HL-60 (cell line): Measurements from ENCODE around the gene WAPL.

ENCODE experiments used
- DNase-seq, 2 experiments: peaks; one replicate each; pipeline ENCODE4 v3.0.0-alpha.2; 2010 to 2020; ENCODE audit warnings: low read depth in 1 of 2, low spot score in 1 of 2
- H3K27ac ChIP-seq: fragments of 250-450 bp; sonication (Bioruptor Pico); replicated peaks from 2 replicates; pipeline ENCODE4 v1.5.1; 2020; ENCODE audit warnings: mild to moderate bottlenecking, moderate library complexity
- H3K27me3 ChIP-seq: fragments of 250-450 bp; sonication (Bioruptor Pico); 2 replicates; pipeline ENCODE4 v1.5.1; 2021; ENCODE audit warnings: mild to moderate bottlenecking, moderate library complexity; ENCODE audit not compliant: insufficient read depth, poor library complexity, severe bottlenecking
- H3K4me3 ChIP-seq: replicated peaks from 2 replicates; pipeline ENCODE4 v1.5.1; 2011; ENCODE audit warnings: mild to moderate bottlenecking, control low read depth, low read length; ENCODE audit not compliant: insufficient read depth
- CTCF ChIP-seq: IDR thresholded peaks from one replicate; pipeline ENCODE4 v1.5.1; 2011; ENCODE audit warnings: low read length, control low read depth, inconsistent platforms; ENCODE audit not compliant: insufficient read depth
- GABPA ChIP-seq: IDR thresholded peaks from 2 replicates; pipeline ENCODE4 v1.6.1; 2012; ENCODE audit warnings: low read depth
- POLR2AphosphoS5 ChIP-seq: IDR thresholded peaks from 2 replicates; pipeline ENCODE4 v1.6.1; 2012; ENCODE audit warnings: low read depth
- REST ChIP-seq: IDR thresholded peaks from 2 replicates; pipeline ENCODE4 v1.6.1; 2012; ENCODE audit warnings: low read depth; ENCODE audit not compliant: insufficient replicate concordance
- SPI1 ChIP-seq: IDR thresholded peaks from 2 replicates; pipeline ENCODE4 v1.6.1; 2012; ENCODE audit warnings: low read depth, mild to moderate bottlenecking, borderline replicate concordance

WAPL gene

GRCh38 chr10:86483664-86484063, 37.9 kb downstream of the WAPL start:
- Histone ChIP-seq H3K4me3 (no peak overlapping the region), H3K27ac (no peak overlapping the region), H3K27me3 (no peaks in the 10 kb centered on the region)
- TF ChIP-seq POLR2AphosphoS5: no peak
- DNase-seq: no peak

- no peak for DNase-seq
- H3K27me3 ChIP-seq: no peaks in the 10 kb centered on the region
- no peak overlapping the region for H3K4me3 ChIP-seq
- no peak for TF ChIP-seq GABPA
- no peak for TF ChIP-seq SPI1
- TF ChIP-seq REST: no peak
- no peak for TF ChIP-seq CTCF
- TF ChIP-seq POLR2AphosphoS5: no peak
- H3K27ac ChIP-seq: no peak overlapping the region
Observed at GRCh38 chr10:86481761-86482160, 39.8 kb downstream of the WAPL start.

- Histone ChIP-seq H3K27ac (no peak overlapping the region), H3K4me3 (no peak overlapping the region), H3K27me3 (no peaks in the 10 kb centered on the region)
- TF ChIP-seq SPI1 (no peak), REST (no peak), CTCF (no peak), GABPA (no peak), POLR2AphosphoS5 (no peak)
- no peak for DNase-seq
Observed at GRCh38 chr10:86480571-86480970, 41.0 kb downstream of the WAPL start.

- DNase-seq: no peak
- Histone ChIP-seq H3K27ac (no peak overlapping the region), H3K27me3 (no peaks in the 10 kb centered on the region), H3K4me3 (no peak overlapping the region)
- TF ChIP-seq GABPA: no peak
- TF ChIP-seq SPI1: no peak
- TF ChIP-seq REST: no peak
- no peak for TF ChIP-seq CTCF
- no peak for TF ChIP-seq POLR2AphosphoS5
Observed at GRCh38 chr10:86472061-86472460, 49.5 kb downstream of the WAPL start.
